Measurements from ENCODE around the gene LGALS12. TPM values are rescaled to one million over a fixed set of nuclear protein-coding genes. Genes with fewer than 3 reads are reported as not detected.

Gene LGALS12
- total RNA-seq, 6 experiments from 2014 or later, result not detected

GRCh38 chr11:63532799-63533475 lies 27.1 kb downstream of the LGALS12 start:
- Mint-ChIP-seq H3K4me3 (no peak overlapping the region), H3K9me3 (no peaks in the 10 kb centered on the region), H3K27me3 (ENCODE audit: insufficient read depth) (peaks cover 17% of the 10 kb centered on the region), H3K36me3 (ENCODE audit: low read depth) (no peaks in the 10 kb centered on the region), H3K27ac (no peak overlapping the region), H3K4me1 (ENCODE audit: low read depth) (peaks cover 28% of the 10 kb centered on the region)
- DNase-seq, result no peak
- no peak for TF ChIP-seq CTCF (IDR thresholded peaks at IDR 0.05)

- no peak overlapping the region for H3K4me3 Mint-ChIP-seq
- no peaks in the 10 kb centered on the region for H3K9me3 Mint-ChIP-seq
- no peaks in the 10 kb centered on the region for H3K36me3 Mint-ChIP-seq (ENCODE audit: low read depth)
- peaks cover 28% of the 10 kb centered on the region for H3K4me1 Mint-ChIP-seq (ENCODE audit: low read depth)
- peaks cover 17% of the 10 kb centered on the region for H3K27me3 Mint-ChIP-seq (ENCODE audit: insufficient read depth)
- no peak for DNase-seq
- no peak for TF ChIP-seq CTCF (IDR thresholded peaks at IDR 0.05)
- no peak overlapping the region for H3K27ac Mint-ChIP-seq
Observed at GRCh38 chr11:63534076-63534475, 28.2 kb downstream of the LGALS12 start.

- Mint-ChIP-seq H3K27ac (no peak overlapping the region), H3K4me3 (no peak overlapping the region), H3K9me3 (no peaks in the 10 kb centered on the region), H3K36me3 (ENCODE audit: low read depth) (no peaks in the 10 kb centered on the region), H3K4me1 (ENCODE audit: low read depth) (peaks cover 28% of the 10 kb centered on the region), H3K27me3 (ENCODE audit: insufficient read depth) (peaks cover 20% of the 10 kb centered on the region)
- no peak for DNase-seq
- TF ChIP-seq CTCF (IDR thresholded peaks at IDR 0.05), result no peak
Observed at GRCh38 chr11:63534895-63535461, 29.1 kb downstream of the LGALS12 start.

- DNase-seq, result no peak
- no peak overlapping the region; the same call in 1 of the 2 replicates for H3K4me3 Mint-ChIP-seq
- no peaks in the 10 kb centered on the region for H3K36me3 Mint-ChIP-seq (ENCODE audit: low read depth)
- H3K27me3 Mint-ChIP-seq (ENCODE audit: insufficient read depth), result peaks cover 20% of the 10 kb centered on the region
- no peaks in the 10 kb centered on the region for H3K9me3 Mint-ChIP-seq
- no peak for TF ChIP-seq CTCF (IDR thresholded peaks at IDR 0.05)
- no peak overlapping the region for H3K27ac Mint-ChIP-seq
- H3K4me1 Mint-ChIP-seq (ENCODE audit: low read depth), result peaks cover 28% of the 10 kb centered on the region
Observed at GRCh38 chr11:63535734-63536133, 29.9 kb downstream of the LGALS12 start.

- Mint-ChIP-seq H3K36me3 (ENCODE audit: low read depth) (no peaks in the 10 kb centered on the region), H3K4me1 (ENCODE audit: low read depth) (peaks cover 20% of the 10 kb centered on the region), H3K4me3 (peak within 1 kb of the TSS; percentile 85), H3K27ac (0 out of 2 replicates have a peak within 1 kb of the TSS, but pooled peaks have one; percentile 14), H3K27me3 (ENCODE audit: insufficient read depth) (peaks cover 20% of the 10 kb centered on the region), H3K9me3 (no peaks in the 10 kb centered on the region)
- peak; percentile 29 for DNase-seq
- TF ChIP-seq CTCF (IDR thresholded peaks at IDR 0.05), result no peak
Observed at GRCh38 chr11:63536669-63537292, 30.9 kb downstream of the LGALS12 start, which contains the start of gene PLAAT4. Gene PLAAT4, plus strand, starts transcription at chr11:63536808. Its CDS starts 61 bp downstream, at chr11:63536869.

Measured in HFFc6 (cell line).